Measurements from ENCODE around the gene TEX11. TPM values are rescaled to one million over a fixed set of nuclear protein-coding genes. Genes with fewer than 3 reads are reported as not detected.
A peak's percentile ranks its signal among the peaks of the same experiment; 100 is the strongest.
"Not testable (repeated sequence)": the region's sequence is repeated elsewhere in the genome, so short reads cannot be mapped to it uniquely, and the experiment has no call there.

TEX11 gene
- total RNA-seq, 2 donors from 2014 or later = not detected

- Mint-ChIP-seq H3K27ac (no peak overlapping the region), H3K4me3 (no peak overlapping the region), H3K36me3 (ENCODE audit: low read depth) (no peaks in the 10 kb centered on the region), H3K27me3 (no peaks in the 10 kb centered on the region), H3K4me1 (no peaks in the 10 kb centered on the region), H3K9me3 (no peaks in the 10 kb centered on the region)
- no peak for ATAC-seq (replicated peaks)
These were observed 83.1 kb downstream of the TEX11 start for GRCh38 chrX:70825366-70825765.

- H3K27ac Mint-ChIP-seq = no peak overlapping the region
- ATAC-seq (replicated peaks) = no peak
- H3K9me3 Mint-ChIP-seq = no peaks in the 10 kb centered on the region
- no peaks in the 10 kb centered on the region for H3K36me3 Mint-ChIP-seq (ENCODE audit: low read depth)
- no peaks in the 10 kb centered on the region for H3K27me3 Mint-ChIP-seq
- H3K4me3 Mint-ChIP-seq = no peak overlapping the region
- H3K4me1 Mint-ChIP-seq = no peaks in the 10 kb centered on the region
These were observed 99.3 kb downstream of the TEX11 start for GRCh38 chrX:70808942-70809940.

- ATAC-seq (replicated peaks) = no peak
- no peak overlapping the region for H3K4me3 Mint-ChIP-seq
- no peaks in the 10 kb centered on the region for H3K36me3 Mint-ChIP-seq (ENCODE audit: low read depth)
- peaks cover 3% of the 10 kb centered on the region for H3K27me3 Mint-ChIP-seq
- H3K27ac Mint-ChIP-seq = no peak overlapping the region
- H3K4me1 Mint-ChIP-seq = no peaks in the 10 kb centered on the region
- H3K9me3 Mint-ChIP-seq = no peaks in the 10 kb centered on the region
These were observed 102.4 kb downstream of the TEX11 start for GRCh38 chrX:70806081-70806480.

- H3K27me3 Mint-ChIP-seq; ATAC-seq (replicated peaks); H3K9me3 Mint-ChIP-seq; H3K36me3 Mint-ChIP-seq (ENCODE audit: low read depth); H3K27ac Mint-ChIP-seq; H3K4me1 Mint-ChIP-seq; H3K4me3 Mint-ChIP-seq: not testable (repeated sequence)
These were observed 111.8 kb downstream of the TEX11 start for GRCh38 chrX:70796742-70797141.

- no peaks in the 10 kb centered on the region for H3K4me1 Mint-ChIP-seq
- no peak overlapping the region for H3K27ac Mint-ChIP-seq
- H3K9me3 Mint-ChIP-seq = no peaks in the 10 kb centered on the region
- ATAC-seq (replicated peaks) = no peak
- peaks cover 3% of the 10 kb centered on the region for H3K27me3 Mint-ChIP-seq
- H3K36me3 Mint-ChIP-seq (ENCODE audit: low read depth) = no peaks in the 10 kb centered on the region
- no peak overlapping the region for H3K4me3 Mint-ChIP-seq
These were observed 134.3 kb downstream of the TEX11 start for GRCh38 chrX:70774223-70774622.

GRCh38 chrX:70769659-70770227 is 138.8 kb downstream of the TEX11 start:
- ATAC-seq (replicated peaks) = no peak
- peaks cover 3% of the 10 kb centered on the region for H3K27me3 Mint-ChIP-seq
- H3K9me3 Mint-ChIP-seq = no peaks in the 10 kb centered on the region
- H3K4me3 Mint-ChIP-seq = no peak overlapping the region
- H3K27ac Mint-ChIP-seq = no peak overlapping the region
- H3K36me3 Mint-ChIP-seq (ENCODE audit: low read depth) = no peaks in the 10 kb centered on the region
- no peaks in the 10 kb centered on the region for H3K4me1 Mint-ChIP-seq

- Mint-ChIP-seq H3K9me3 (no peaks in the 10 kb centered on the region), H3K27ac (no peak overlapping the region), H3K4me1 (no peaks in the 10 kb centered on the region), H3K4me3 (no peak overlapping the region), H3K27me3 (no peaks in the 10 kb centered on the region), H3K36me3 (ENCODE audit: low read depth) (no peaks in the 10 kb centered on the region)
- ATAC-seq (replicated peaks) = no peak
These were observed 146.2 kb downstream of the TEX11 start for GRCh38 chrX:70762285-70762684.

GRCh38 chrX:70755850-70756249 is 152.7 kb downstream of the TEX11 start:
- Mint-ChIP-seq H3K36me3 (ENCODE audit: low read depth) (peaks cover 6% of the 10 kb centered on the region), H3K4me3 (peak overlapping the region; percentile 74), H3K27ac (no peak overlapping the region), H3K9me3 (peaks cover 4% of the 10 kb centered on the region), H3K27me3 (no peaks in the 10 kb centered on the region), H3K4me1 (peaks cover 6% of the 10 kb centered on the region)
- ATAC-seq (replicated peaks) = peak; percentile 79

- peak; percentile 93 for ATAC-seq (replicated peaks)
- peaks cover 6% of the 10 kb centered on the region for H3K4me1 Mint-ChIP-seq
- H3K9me3 Mint-ChIP-seq = peaks cover 4% of the 10 kb centered on the region
- H3K4me3 Mint-ChIP-seq = peak overlapping the region; percentile 74
- peak overlapping the region; percentile 94 for H3K27ac Mint-ChIP-seq
- no peaks in the 10 kb centered on the region for H3K27me3 Mint-ChIP-seq
- H3K36me3 Mint-ChIP-seq (ENCODE audit: low read depth) = peaks cover 6% of the 10 kb centered on the region
These were observed 154.2 kb downstream of the TEX11 start for GRCh38 chrX:70754169-70754848.

- not testable (repeated sequence) for H3K27me3 Mint-ChIP-seq; H3K36me3 Mint-ChIP-seq (ENCODE audit: low read depth); H3K4me3 Mint-ChIP-seq; H3K4me1 Mint-ChIP-seq; H3K9me3 Mint-ChIP-seq; ATAC-seq (replicated peaks); H3K27ac Mint-ChIP-seq
These were observed 174.7 kb downstream of the TEX11 start for GRCh38 chrX:70733774-70734173.

- not testable (repeated sequence) for H3K4me3 Mint-ChIP-seq; H3K4me1 Mint-ChIP-seq; H3K9me3 Mint-ChIP-seq; H3K27me3 Mint-ChIP-seq; H3K27ac Mint-ChIP-seq; ATAC-seq (replicated peaks); H3K36me3 Mint-ChIP-seq (ENCODE audit: low read depth)
These were observed 180.6 kb downstream of the TEX11 start for GRCh38 chrX:70727961-70728360.

- Mint-ChIP-seq H3K4me3 (no peak overlapping the region), H3K27me3 (no peaks in the 10 kb centered on the region), H3K36me3 (ENCODE audit: low read depth) (no peaks in the 10 kb centered on the region), H3K9me3 (no peaks in the 10 kb centered on the region), H3K27ac (no peak overlapping the region), H3K4me1 (no peaks in the 10 kb centered on the region)
- no peak for ATAC-seq (replicated peaks)
These were observed 187.8 kb downstream of the TEX11 start for GRCh38 chrX:70720721-70721120.

- H3K4me3 Mint-ChIP-seq; H3K9me3 Mint-ChIP-seq; H3K4me1 Mint-ChIP-seq; H3K27ac Mint-ChIP-seq; H3K36me3 Mint-ChIP-seq (ENCODE audit: low read depth); H3K27me3 Mint-ChIP-seq; ATAC-seq (replicated peaks): not testable (repeated sequence)
These were observed 197.2 kb downstream of the TEX11 start for GRCh38 chrX:70711336-70711735.

- Mint-ChIP-seq H3K9me3 (no peaks in the 10 kb centered on the region), H3K36me3 (ENCODE audit: low read depth) (no peaks in the 10 kb centered on the region), H3K4me1 (no peaks in the 10 kb centered on the region), H3K4me3 (peak overlapping the region; percentile 53), H3K27ac (peak overlapping the region; percentile 41), H3K27me3 (no peaks in the 10 kb centered on the region)
- ATAC-seq (replicated peaks) = peak; percentile 90
These were observed 214.0 kb downstream of the TEX11 start for GRCh38 chrX:70694339-70695122.

Data from activated T-helper 17 cell treated with anti-CD3 and anti-CD28 coated beads, Interleukin-2, amount 50 U/mL, for 72 hours (primary cell).